Glutamatergic neuron (in vitro differentiated cells): ENCODE results near the gene SPPL3. TPM values are rescaled to one million over a fixed set of nuclear protein-coding genes. Genes with fewer than 3 reads are reported as not detected.

Source experiments
- DNase-seq: peaks from one replicate; pipeline ENCODE4 v3.0.0; 2022
- H3K27ac Mint-ChIP-seq: one replicate; pipeline ENCODE4 v1.8.0; 2020; ENCODE audit warnings: mild to moderate bottlenecking, mixed read lengths, inconsistent platforms; ENCODE audit not compliant: unreplicated experiment
- H3K27me3 Mint-ChIP-seq: one replicate; pipeline ENCODE4 v1.8.0; 2020; ENCODE audit warnings: mild to moderate bottlenecking, moderate library complexity, mixed read lengths, inconsistent platforms; ENCODE audit not compliant: unreplicated experiment
- H3K36me3 Mint-ChIP-seq: one replicate; pipeline ENCODE4 v1.8.0; 2020; ENCODE audit warnings: mild to moderate bottlenecking, mixed read lengths, inconsistent platforms; ENCODE audit not compliant: unreplicated experiment
- H3K4me1 Mint-ChIP-seq: one replicate; pipeline ENCODE4 v1.8.0; 2020; ENCODE audit warnings: mild to moderate bottlenecking, low read depth, mixed read lengths, inconsistent platforms; ENCODE audit not compliant: unreplicated experiment
- H3K4me3 Mint-ChIP-seq: one replicate; pipeline ENCODE4 v1.8.0; 2020; ENCODE audit warnings: mild to moderate bottlenecking, mixed read lengths, inconsistent platforms; ENCODE audit not compliant: unreplicated experiment
- H3K9me3 Mint-ChIP-seq: one replicate; pipeline ENCODE4 v1.8.0; 2020; ENCODE audit warnings: mild to moderate bottlenecking, moderate library complexity, mixed read lengths, inconsistent platforms; ENCODE audit not compliant: unreplicated experiment
- CTCF ChIP-seq: fragments of 200-600 bp; sonication (generic); IDR thresholded peaks from one replicate; pipeline ENCODE4 v1.5.0; 2021; ENCODE audit not compliant: partially characterized antibody, unreplicated experiment
- total RNA-seq: library from RNA; stranded (reverse); fragmentation: NEBNext Ultra II Directional; extraction: Animal tissue kit (Norgen Biotek cat#: 25700); gene quantifications from one replicate; pipeline ENCODE4 v1.2.1, GENCODE V29; 2021; ENCODE audit not compliant: unreplicated experiment

The SPPL3 gene
- total RNA-seq, 1 donor from 2014 or later: 53.4 TPM

GRCh38 chr12:120750806-120751205 lies 153.4 kb downstream of the SPPL3 start:
- H3K4me3 Mint-ChIP-seq: no peak overlapping the region
- peaks cover 2% of the 10 kb centered on the region for H3K27me3 Mint-ChIP-seq
- H3K4me1 Mint-ChIP-seq: no peaks in the 10 kb centered on the region
- no peak for TF ChIP-seq CTCF
- no peak overlapping the region for H3K27ac Mint-ChIP-seq
- H3K9me3 Mint-ChIP-seq: peaks cover 6% of the 10 kb centered on the region
- DNase-seq: no peak
- H3K36me3 Mint-ChIP-seq: peaks cover 7% of the 10 kb centered on the region

GRCh38 chr12:120749256-120749655 lies 154.9 kb downstream of the SPPL3 start:
- no peak for DNase-seq
- no peaks in the 10 kb centered on the region for H3K27me3 Mint-ChIP-seq
- no peak for TF ChIP-seq CTCF
- no peak overlapping the region for H3K27ac Mint-ChIP-seq
- peaks cover 2% of the 10 kb centered on the region for H3K9me3 Mint-ChIP-seq
- no peak overlapping the region for H3K4me3 Mint-ChIP-seq
- no peaks in the 10 kb centered on the region for H3K4me1 Mint-ChIP-seq
- no peaks in the 10 kb centered on the region for H3K36me3 Mint-ChIP-seq

GRCh38 chr12:120748242-120748641 lies 155.9 kb downstream of the SPPL3 start:
- H3K27ac Mint-ChIP-seq: no peak overlapping the region
- no peaks in the 10 kb centered on the region for H3K27me3 Mint-ChIP-seq
- H3K9me3 Mint-ChIP-seq: no peaks in the 10 kb centered on the region
- no peak for DNase-seq
- H3K36me3 Mint-ChIP-seq: no peaks in the 10 kb centered on the region
- no peak overlapping the region for H3K4me3 Mint-ChIP-seq
- no peak for TF ChIP-seq CTCF
- no peaks in the 10 kb centered on the region for H3K4me1 Mint-ChIP-seq

GRCh38 chr12:120744922-120745493 lies 159.2 kb downstream of the SPPL3 start:
- H3K4me1 Mint-ChIP-seq: no peaks in the 10 kb centered on the region
- DNase-seq: no peak
- H3K27ac Mint-ChIP-seq: no peak overlapping the region
- TF ChIP-seq CTCF: no peak
- H3K36me3 Mint-ChIP-seq: no peaks in the 10 kb centered on the region
- no peak overlapping the region for H3K4me3 Mint-ChIP-seq
- no peaks in the 10 kb centered on the region for H3K9me3 Mint-ChIP-seq
- no peaks in the 10 kb centered on the region for H3K27me3 Mint-ChIP-seq

- no peak overlapping the region for H3K4me3 Mint-ChIP-seq
- H3K27me3 Mint-ChIP-seq: no peaks in the 10 kb centered on the region
- TF ChIP-seq CTCF: no peak
- H3K9me3 Mint-ChIP-seq: no peaks in the 10 kb centered on the region
- DNase-seq: no peak
- no peaks in the 10 kb centered on the region for H3K4me1 Mint-ChIP-seq
- no peak overlapping the region for H3K27ac Mint-ChIP-seq
- H3K36me3 Mint-ChIP-seq: no peaks in the 10 kb centered on the region
Measured at GRCh38 chr12:120741476-120742421, 162.4 kb downstream of the SPPL3 start.
